Prostate gland (tissue), 2 donors: ENCODE results near the gene SAMD8. TPM values are rescaled to one million over a fixed set of nuclear protein-coding genes. Genes with fewer than 3 reads are reported as not detected.

Source experiments
- DNase-seq: peaks from one replicate; pipeline ENCODE4 v3.0.0-alpha.2; 2019; ENCODE audit warnings: low spot score
- H3K27ac ChIP-seq, 2 donors: fragments of 200-600 bp; sonication (generic); 2 replicates each; pipeline ENCODE4 v1.5.1; 2017 to 2019
- H3K27me3 ChIP-seq: fragments of 200-600 bp; sonication (generic); replicated peaks from 2 replicates; pipeline ENCODE4 v1.5.1; 2019; ENCODE audit not compliant: insufficient read depth
- H3K36me3 ChIP-seq, 2 donors: fragments of 200-600 bp; sonication (generic); 1 replicate in 1 of 2; 2 replicates in 1 of 2; pipeline versions ENCODE4 v1.5.1 to v1.8.1; 2017 to 2019
- H3K4me1 ChIP-seq: fragments of 200-600 bp; sonication (generic); replicated peaks from 2 replicates; pipeline ENCODE4 v1.5.1; 2019
- H3K4me3 ChIP-seq, 2 donors: fragments of 200-600 bp; sonication (generic); 2 replicates each; pipeline ENCODE4 v1.5.1; 2017 to 2019
- H3K9me3 ChIP-seq: fragments of 200-600 bp; sonication (generic); 2 replicates; pipeline ENCODE4 v1.5.1; 2017
- CTCF ChIP-seq, 4 experiments: fragments of 200-600 bp in 2 of 4; fragments of 450-650 bp in 2 of 4; sonication (generic) in 2 of 4; IDR thresholded peaks; 1 replicate in 3 of 4; 2 replicates in 1 of 4; pipeline ENCODE4 v1.5.1; 2016 to 2019; ENCODE audit warnings: antibody characterized with exemption in 4 of 4, mild to moderate bottlenecking in 2 of 4, moderate library complexity in 2 of 4
- POLR2A ChIP-seq: fragments of 450-650 bp; IDR thresholded peaks from one replicate; pipeline ENCODE4 v1.6.1; 2016; ENCODE audit warnings: antibody characterized with exemption, mild to moderate bottlenecking
- POLR2AphosphoS5 ChIP-seq: sonication (generic); formaldehyde crosslinking; IDR thresholded peaks from one replicate; pipeline ENCODE4 v1.6.1; 2017; ENCODE audit warnings: antibody characterized with exemption
- WGBS: methylation state at CpG from one replicate; pipeline ENCODE4 v1.1.5; 2018; 5-methylcytosine and 5-hydroxymethylcytosine counted together
- intact Hi-C: fragments of 100-400 bp; cut with DNase I; formaldehyde crosslinking; loops from one replicate; pipeline ENCODE4 v1.14.2; 2022
- total RNA-seq, 2 donors: library from RNA; depleted of rRNA; stranded (reverse); fragments of >200 nt; gene quantifications; one replicate each; pipeline ENCODE4 v1.1.0, GENCODE V29; 2016

The SAMD8 gene
- total RNA-seq, 2 donors from 2014 or later = 18.8 to 41.5 TPM

- H3K4me1 ChIP-seq = no peaks in the 10 kb centered on the region
- intact Hi-C loops = no loop called here
- no peaks in the 10 kb centered on the region for H3K27me3 ChIP-seq
- H3K9me3 ChIP-seq = no peaks in the 10 kb centered on the region
- WGBS = 81% methylated on average over 3 of the region's 3 CpGs
- no peak overlapping the region for H3K4me3 ChIP-seq
- no peaks in the 10 kb centered on the region for H3K36me3 ChIP-seq
- TF ChIP-seq CTCF (IDR thresholded peaks at IDR 0.05) (no peak), POLR2A (no peak), POLR2AphosphoS5 (no peak)
- H3K27ac ChIP-seq = no peak overlapping the region
- no peak for DNase-seq
Observed at GRCh38 chr10:75091146-75091545, 20.3 kb upstream of the SAMD8 start.

DNA sequence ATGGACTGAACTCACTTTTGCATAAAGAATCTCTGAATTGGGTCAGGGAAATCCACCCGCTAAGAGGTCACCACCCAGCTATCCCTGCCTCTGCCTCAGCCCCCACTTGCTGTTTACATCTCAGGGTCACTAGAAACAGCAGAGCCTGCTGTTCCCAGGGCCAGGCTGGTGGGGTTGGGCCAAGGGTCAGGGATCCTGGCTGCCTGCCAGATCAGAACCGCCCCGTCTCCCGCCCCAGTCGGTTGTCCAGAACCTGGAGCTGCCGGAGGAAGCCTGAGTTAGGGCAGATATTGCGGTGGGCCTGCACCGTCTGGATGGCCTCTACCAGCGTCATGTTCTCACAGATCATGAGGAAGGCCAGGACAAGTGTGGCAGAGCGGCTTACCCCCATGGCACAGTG is 17.0 kb upstream of the SAMD8 start:
- Histone ChIP-seq H3K9me3 (no peaks in the 10 kb centered on the region), H3K4me3 (no peak overlapping the region), H3K27ac (no peak overlapping the region), H3K27me3 (no peaks in the 10 kb centered on the region), H3K4me1 (no peaks in the 10 kb centered on the region), H3K36me3 (no peaks in the 10 kb centered on the region)
- intact Hi-C loops = no loop called here
- TF ChIP-seq POLR2AphosphoS5 (no peak), POLR2A (no peak), CTCF (IDR thresholded peaks at IDR 0.05) (no peak)
- DNase-seq = no peak
- WGBS = 94% methylated on average over 10 of the region's 10 CpGs

DNA sequence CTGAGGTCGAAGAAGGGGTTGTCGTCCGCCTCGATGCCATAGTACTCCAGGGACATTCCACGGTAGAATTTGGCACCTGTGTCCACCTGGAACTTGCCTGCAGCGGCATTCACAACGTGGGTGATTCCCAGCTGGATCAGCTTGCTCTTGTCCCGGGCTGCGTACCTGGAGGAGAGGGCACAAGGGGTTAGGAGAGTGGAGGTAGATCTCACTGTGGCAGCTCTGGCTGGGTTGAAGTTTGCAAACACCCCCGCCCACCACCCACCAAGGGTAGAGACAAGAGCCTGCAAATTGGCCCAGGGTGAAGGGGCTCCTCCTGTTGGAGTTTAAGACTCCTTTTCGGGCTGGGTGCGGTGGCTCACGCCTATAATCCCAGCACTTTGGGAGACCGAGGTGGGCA is 15.8 kb upstream of the SAMD8 start:
- H3K27me3 ChIP-seq = no peaks in the 10 kb centered on the region
- H3K36me3 ChIP-seq = no peaks in the 10 kb centered on the region
- intact Hi-C loops = loop anchor here (5.0 kb wide), 1 partner anchor 73 kb away; no protein-coding TSS in a partner anchor
- TF ChIP-seq CTCF (IDR thresholded peaks at IDR 0.05) (no peak), POLR2A (no peak), POLR2AphosphoS5 (no peak)
- H3K9me3 ChIP-seq = no peaks in the 10 kb centered on the region
- WGBS = 90% methylated on average over 14 of the region's 14 CpGs
- no peak overlapping the region for H3K4me3 ChIP-seq
- H3K4me1 ChIP-seq = no peaks in the 10 kb centered on the region
- no peak overlapping the region for H3K27ac ChIP-seq
- DNase-seq = no peak

DNA sequence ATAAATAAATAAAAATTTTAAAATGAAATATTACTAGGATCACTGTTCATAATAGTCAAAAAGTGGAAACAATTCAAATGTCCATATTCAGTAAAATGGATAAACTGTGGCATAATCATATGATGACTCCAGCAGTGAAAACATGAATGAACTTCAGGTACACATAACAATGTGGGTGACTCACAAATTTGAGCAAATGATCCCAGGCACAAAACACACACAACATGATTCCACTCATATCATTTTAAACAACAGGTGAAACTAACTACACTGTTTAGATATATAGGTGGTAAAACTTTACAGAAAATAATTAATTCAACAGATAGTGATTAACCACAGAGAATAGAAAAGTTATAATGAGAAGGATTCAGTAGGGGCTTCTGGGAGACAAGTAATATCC is 14.7 kb upstream of the SAMD8 start:
- Histone ChIP-seq H3K27me3 (no peaks in the 10 kb centered on the region), H3K36me3 (no peaks in the 10 kb centered on the region), H3K27ac (no peak overlapping the region), H3K9me3 (no peaks in the 10 kb centered on the region), H3K4me3 (no peak overlapping the region), H3K4me1 (no peaks in the 10 kb centered on the region)
- intact Hi-C loops = loop anchor here (5.0 kb wide), 1 partner anchor 74 kb away; no protein-coding TSS in a partner anchor
- no peak for DNase-seq
- TF ChIP-seq POLR2AphosphoS5 = no peak
- no peak for TF ChIP-seq CTCF (IDR thresholded peaks at IDR 0.05)
- TF ChIP-seq POLR2A = no peak

DNA sequence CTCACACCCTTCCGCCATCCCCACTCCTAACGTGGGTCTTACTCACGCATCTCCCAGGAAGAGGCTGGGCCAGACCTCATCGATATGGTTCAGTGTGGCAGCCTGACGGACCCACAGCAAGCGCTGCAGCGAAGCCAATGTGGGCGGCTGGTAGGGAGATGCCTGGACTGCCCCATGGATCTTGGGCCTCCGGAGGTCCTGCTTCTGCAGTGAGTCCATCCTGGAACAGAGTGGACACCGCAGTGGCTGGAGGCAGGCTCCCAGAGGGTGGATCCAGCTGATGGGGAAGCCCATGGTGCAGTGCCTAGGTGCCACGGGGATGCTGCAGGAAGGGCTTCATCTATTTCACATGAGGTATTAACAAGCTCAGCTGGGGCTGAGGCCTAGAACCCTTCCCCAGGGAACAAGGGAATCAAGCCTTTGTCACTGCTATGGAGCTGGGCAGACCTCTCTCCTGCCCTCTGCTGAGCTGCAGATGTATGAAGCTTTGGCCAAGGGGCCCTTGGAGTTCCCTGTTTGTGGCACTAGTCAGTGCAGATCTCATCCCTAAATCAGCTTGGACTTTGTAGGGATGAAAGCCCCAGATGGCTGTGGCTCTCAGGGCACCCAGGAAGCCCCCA is 13.7 kb upstream of the SAMD8 start:
- no peaks in the 10 kb centered on the region for H3K27me3 ChIP-seq
- 93% methylated on average over 11 of the region's 11 CpGs for WGBS
- H3K36me3 ChIP-seq = no peaks in the 10 kb centered on the region
- H3K9me3 ChIP-seq = no peaks in the 10 kb centered on the region
- H3K4me1 ChIP-seq = no peaks in the 10 kb centered on the region
- H3K4me3 ChIP-seq = no peak overlapping the region
- intact Hi-C loops = loop anchor here (5.0 kb wide), 1 partner anchor 75 kb away; no protein-coding TSS in a partner anchor
- TF ChIP-seq CTCF (IDR thresholded peaks at IDR 0.05) (peak in 1 of 4 experiments; percentile 13), POLR2AphosphoS5 (no peak)
- no peak for DNase-seq
- H3K27ac ChIP-seq = no peak overlapping the region
